ENCODE data around the gene NELL2. TPM values are rescaled to one million over a fixed set of nuclear protein-coding genes. Genes with fewer than 3 reads are reported as not detected.

NELL2 gene
- total and polyA plus RNA-seq, 4 donors = 0.09 to 0.42 (median 0.17) TPM; not detected in 1

DNA sequence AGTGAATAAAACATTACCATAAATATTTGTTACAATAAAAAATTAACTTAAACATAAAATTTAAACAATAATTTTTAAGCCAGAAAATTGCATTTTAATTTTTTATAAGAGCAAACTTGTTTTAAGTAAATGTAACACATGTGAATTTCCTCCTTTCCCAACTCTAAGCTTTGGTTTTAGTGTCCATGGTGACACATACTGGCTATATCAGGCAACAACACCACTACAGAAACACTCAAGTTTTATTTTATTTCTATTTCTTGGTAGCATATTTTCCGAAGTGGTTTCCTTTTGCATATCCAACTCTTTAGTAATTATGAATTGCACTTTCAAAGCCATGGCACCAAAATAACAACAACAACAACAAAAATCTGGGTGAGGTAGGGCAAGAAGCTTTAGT is 2.2 kb downstream of the NELL2 start:
- Histone ChIP-seq H3K4me3 (ENCODE audit: low read depth in 1 of 3, low read length in 3 of 3) (no peak overlapping the region), H3K9ac (ENCODE audit: low read depth in 1 of 2, low read length in 2 of 2) (no peak overlapping the region), H3K27me3 (ENCODE audit: control insufficient read depth in 4 of 4, insufficient read depth in 4 of 4, low read length in 3 of 4) (peaks cover 0 to 7% (median 3%) of the 10 kb centered on the region in 4 donors), H3K9me3 (ENCODE audit: control insufficient read depth in 4 of 4, low read length in 3 of 4) (no peaks in the 10 kb centered on the region), H3K4me1 (ENCODE audit: control insufficient read depth in 4 of 4, insufficient read depth in 4 of 4, low read length in 3 of 4) (peaks cover 11 to 22% (median 20%) of the 10 kb centered on the region in 4 donors), H3K27ac (ENCODE audit: low read depth in 1 of 2, low read length in 2 of 2) (no peak overlapping the region), H3K36me3 (ENCODE audit: control insufficient read depth in 4 of 4, insufficient read depth in 3 of 4, low read depth in 1 of 4, low read length in 3 of 4) (no peaks in the 10 kb centered on the region)
- DNase-seq (ENCODE audit: low spot score) = no peak
- TF ChIP-seq JUND (IDR thresholded peaks at IDR 0.05) = no peak
- 43% methylated on average over 1 of the region's 1 CpG for WGBS

DNA sequence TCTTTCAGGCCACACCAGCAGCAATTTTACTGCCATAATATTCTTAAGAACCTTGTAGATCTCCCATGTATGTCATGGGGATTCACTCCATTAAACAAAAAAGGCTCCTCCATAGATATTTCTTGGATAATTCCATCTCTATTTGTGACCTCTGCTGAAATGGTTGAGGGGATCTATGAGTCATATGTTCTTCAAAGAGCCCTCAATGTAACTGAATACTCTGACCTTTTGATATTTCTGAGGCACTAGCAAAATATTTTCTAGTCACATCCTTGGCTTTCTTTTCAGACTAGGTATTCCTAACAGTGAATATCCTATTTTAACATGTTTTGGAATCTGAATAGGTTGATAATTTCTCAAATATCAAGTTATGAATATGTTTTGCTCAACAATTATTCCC is 6.6 kb downstream of the NELL2 start:
- Histone ChIP-seq H3K4me3 (ENCODE audit: low read depth in 1 of 3, low read length in 3 of 3) (no peak overlapping the region), H3K9ac (ENCODE audit: low read depth in 1 of 2, low read length in 2 of 2) (no peak overlapping the region), H3K9me3 (ENCODE audit: control insufficient read depth in 4 of 4, low read length in 3 of 4) (no peaks in the 10 kb centered on the region), H3K27me3 (ENCODE audit: control insufficient read depth in 4 of 4, insufficient read depth in 4 of 4, low read length in 3 of 4) (peaks cover 0 to 6% (median 2%) of the 10 kb centered on the region in 4 donors), H3K36me3 (ENCODE audit: control insufficient read depth in 4 of 4, insufficient read depth in 3 of 4, low read depth in 1 of 4, low read length in 3 of 4) (no peaks in the 10 kb centered on the region), H3K4me1 (ENCODE audit: control insufficient read depth in 4 of 4, insufficient read depth in 4 of 4, low read length in 3 of 4) (no peaks in the 10 kb centered on the region), H3K27ac (ENCODE audit: low read depth in 1 of 2, low read length in 2 of 2) (no peak overlapping the region)
- no peak for DNase-seq (ENCODE audit: low spot score)
- TF ChIP-seq HNF4A (conservative IDR thresholded peaks at IDR 0.05) (no peak), GABPA (IDR thresholded peaks at IDR 0.05 in 1 of 2, conservative IDR thresholded peaks at IDR 0.05 in 1 of 2) (no peak), RAD21 (IDR thresholded peaks at IDR 0.05) (no peak), JUND (IDR thresholded peaks at IDR 0.05) (no peak), TAF1 (conservative IDR thresholded peaks at IDR 0.05) (no peak), NR2F2 (IDR thresholded peaks at IDR 0.05) (no peak), RXRA (IDR thresholded peaks at IDR 0.05) (no peak), HNF4G (IDR thresholded peaks at IDR 0.05) (no peak), EGR1 (IDR thresholded peaks at IDR 0.05; ENCODE audit: low read depth in 2 of 2) (no peak), SP1 (IDR thresholded peaks at IDR 0.05) (no peak), FOXA1 (IDR thresholded peaks at IDR 0.05) (no peak), FOXA2 (IDR thresholded peaks at IDR 0.05) (no peak)
- TF ChIP-seq, protein P1, sequence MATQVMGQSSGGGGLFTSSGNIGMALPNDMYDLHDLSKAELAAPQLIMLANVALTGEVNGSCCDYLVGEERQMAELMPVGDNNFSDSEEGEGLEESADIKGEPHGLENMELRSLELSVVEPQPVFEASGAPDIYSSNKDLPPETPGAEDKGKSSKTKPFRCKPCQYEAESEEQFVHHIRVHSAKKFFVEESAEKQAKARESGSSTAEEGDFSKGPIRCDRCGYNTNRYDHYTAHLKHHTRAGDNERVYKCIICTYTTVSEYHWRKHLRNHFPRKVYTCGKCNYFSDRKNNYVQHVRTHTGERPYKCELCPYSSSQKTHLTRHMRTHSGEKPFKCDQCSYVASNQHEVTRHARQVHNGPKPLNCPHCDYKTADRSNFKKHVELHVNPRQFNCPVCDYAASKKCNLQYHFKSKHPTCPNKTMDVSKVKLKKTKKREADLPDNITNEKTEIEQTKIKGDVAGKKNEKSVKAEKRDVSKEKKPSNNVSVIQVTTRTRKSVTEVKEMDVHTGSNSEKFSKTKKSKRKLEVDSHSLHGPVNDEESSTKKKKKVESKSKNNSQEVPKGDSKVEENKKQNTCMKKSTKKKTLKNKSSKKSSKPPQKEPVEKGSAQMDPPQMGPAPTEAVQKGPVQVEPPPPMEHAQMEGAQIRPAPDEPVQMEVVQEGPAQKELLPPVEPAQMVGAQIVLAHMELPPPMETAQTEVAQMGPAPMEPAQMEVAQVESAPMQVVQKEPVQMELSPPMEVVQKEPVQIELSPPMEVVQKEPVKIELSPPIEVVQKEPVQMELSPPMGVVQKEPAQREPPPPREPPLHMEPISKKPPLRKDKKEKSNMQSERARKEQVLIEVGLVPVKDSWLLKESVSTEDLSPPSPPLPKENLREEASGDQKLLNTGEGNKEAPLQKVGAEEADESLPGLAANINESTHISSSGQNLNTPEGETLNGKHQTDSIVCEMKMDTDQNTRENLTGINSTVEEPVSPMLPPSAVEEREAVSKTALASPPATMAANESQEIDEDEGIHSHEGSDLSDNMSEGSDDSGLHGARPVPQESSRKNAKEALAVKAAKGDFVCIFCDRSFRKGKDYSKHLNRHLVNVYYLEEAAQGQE (IDR thresholded peaks at IDR 0.05) = no peak
- TF ChIP-seq, protein P2, sequence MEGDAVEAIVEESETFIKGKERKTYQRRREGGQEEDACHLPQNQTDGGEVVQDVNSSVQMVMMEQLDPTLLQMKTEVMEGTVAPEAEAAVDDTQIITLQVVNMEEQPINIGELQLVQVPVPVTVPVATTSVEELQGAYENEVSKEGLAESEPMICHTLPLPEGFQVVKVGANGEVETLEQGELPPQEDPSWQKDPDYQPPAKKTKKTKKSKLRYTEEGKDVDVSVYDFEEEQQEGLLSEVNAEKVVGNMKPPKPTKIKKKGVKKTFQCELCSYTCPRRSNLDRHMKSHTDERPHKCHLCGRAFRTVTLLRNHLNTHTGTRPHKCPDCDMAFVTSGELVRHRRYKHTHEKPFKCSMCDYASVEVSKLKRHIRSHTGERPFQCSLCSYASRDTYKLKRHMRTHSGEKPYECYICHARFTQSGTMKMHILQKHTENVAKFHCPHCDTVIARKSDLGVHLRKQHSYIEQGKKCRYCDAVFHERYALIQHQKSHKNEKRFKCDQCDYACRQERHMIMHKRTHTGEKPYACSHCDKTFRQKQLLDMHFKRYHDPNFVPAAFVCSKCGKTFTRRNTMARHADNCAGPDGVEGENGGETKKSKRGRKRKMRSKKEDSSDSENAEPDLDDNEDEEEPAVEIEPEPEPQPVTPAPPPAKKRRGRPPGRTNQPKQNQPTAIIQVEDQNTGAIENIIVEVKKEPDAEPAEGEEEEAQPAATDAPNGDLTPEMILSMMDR (IDR thresholded peaks at IDR 0.05; ENCODE audit: low read depth, low read length, missing input control) = no peak
- TF ChIP-seq, protein P3, sequence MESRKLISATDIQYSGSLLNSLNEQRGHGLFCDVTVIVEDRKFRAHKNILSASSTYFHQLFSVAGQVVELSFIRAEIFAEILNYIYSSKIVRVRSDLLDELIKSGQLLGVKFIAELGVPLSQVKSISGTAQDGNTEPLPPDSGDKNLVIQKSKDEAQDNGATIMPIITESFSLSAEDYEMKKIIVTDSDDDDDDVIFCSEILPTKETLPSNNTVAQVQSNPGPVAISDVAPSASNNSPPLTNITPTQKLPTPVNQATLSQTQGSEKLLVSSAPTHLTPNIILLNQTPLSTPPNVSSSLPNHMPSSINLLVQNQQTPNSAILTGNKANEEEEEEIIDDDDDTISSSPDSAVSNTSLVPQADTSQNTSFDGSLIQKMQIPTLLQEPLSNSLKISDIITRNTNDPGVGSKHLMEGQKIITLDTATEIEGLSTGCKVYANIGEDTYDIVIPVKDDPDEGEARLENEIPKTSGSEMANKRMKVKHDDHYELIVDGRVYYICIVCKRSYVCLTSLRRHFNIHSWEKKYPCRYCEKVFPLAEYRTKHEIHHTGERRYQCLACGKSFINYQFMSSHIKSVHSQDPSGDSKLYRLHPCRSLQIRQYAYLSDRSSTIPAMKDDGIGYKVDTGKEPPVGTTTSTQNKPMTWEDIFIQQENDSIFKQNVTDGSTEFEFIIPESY (IDR thresholded peaks at IDR 0.05) = no peak

Measured in liver (tissue), 9 donors.